Endothelial cell of umbilical vein (primary cell): Measurements from ENCODE around the gene CALHM1. TPM values are rescaled to one million over a fixed set of nuclear protein-coding genes. Genes with fewer than 3 reads are reported as not detected.

Experiments used
- BruUV-seq: library from RNA; stranded (reverse); fragments of 400-500 nt; replicated peaks from 2 replicates; lab custom pipeline; 2021; lab: Mats Ljungman, UMichigan
- CTCF ChIA-PET: fragments of 300-600, 350-600 bp; sonication (Branson Sonifier 250); formaldehyde crosslinking; loops from one replicate; lab custom pipeline; 2021; ENCODE audit warnings: antibody characterized with exemption, inconsistent platforms; lab: Charles Lee
- POLR2A ChIA-PET: fragments of 300-600, 350-600 bp; sonication (Branson Sonifier 250); formaldehyde crosslinking; loops from one replicate; lab custom pipeline; 2021; ENCODE audit warnings: antibody characterized with exemption, inconsistent platforms; lab: Charles Lee
- DNase-seq: peaks from one replicate; pipeline ENCODE4 v3.0.0-alpha.2; 2011; ENCODE audit warnings: low read depth, low spot score
- FAIRE-seq: peaks from 2 replicates; lab custom pipeline; 2011; peaks lifted over from hg19 to GRCh38; lab: Jason Lieb, UNC
- H2AFZ ChIP-seq: 2 replicates; pipeline ENCODE4 v1.6.0; 2012; ENCODE audit warnings: low read depth, low read length, control low read depth, inconsistent platforms
- H3K27ac ChIP-seq: 2 replicates; pipeline ENCODE4 v1.5.1; 2011; ENCODE audit warnings: low read depth, mild to moderate bottlenecking, control low read depth, low read length, moderate library complexity; ENCODE audit not compliant: insufficient read depth
- H3K27me3 ChIP-seq, 2 experiments: 2 replicates each; pipeline versions ENCODE4 v1.6.0 to v1.6.1; 2011; ENCODE audit warnings: low read length in 2 of 2, mixed read lengths in 1 of 2; ENCODE audit not compliant: control insufficient read depth in 2 of 2, insufficient read depth in 2 of 2
- H3K36me3 ChIP-seq, 2 experiments: 2 replicates in 1 of 2; 3 replicates in 1 of 2; pipeline ENCODE4 v1.5.1; 2011; ENCODE audit warnings: low read length in 2 of 2, mild to moderate bottlenecking in 1 of 2, moderate library complexity in 1 of 2; ENCODE audit not compliant: control insufficient read depth in 2 of 2, insufficient read depth in 2 of 2; ENCODE audit errors: extremely low read depth in 1 of 2
- H3K4me1 ChIP-seq: 3 replicates; pipeline ENCODE4 v1.5.1; 2011; ENCODE audit warnings: mild to moderate bottlenecking, low read length; ENCODE audit not compliant: control insufficient read depth, insufficient read depth; ENCODE audit errors: extremely low read depth
- H3K4me2 ChIP-seq: 2 replicates; pipeline ENCODE4 v1.6.1; 2011; ENCODE audit warnings: low read length, control low read depth, mixed read lengths; ENCODE audit not compliant: insufficient read depth
- H3K4me3 ChIP-seq, 3 experiments: fragments of 200-600 bp in 1 of 3; sonication (generic), shearing (Covaris generic) in 1 of 3; replicated peaks in 1 of 3; 2 replicates each; pipeline ENCODE4 v1.5.1; 2011 to 2016; ENCODE audit warnings: control low read depth in 3 of 3, low read length in 3 of 3, mild to moderate bottlenecking in 2 of 3, inconsistent platforms in 1 of 3, low read depth in 1 of 3, moderate library complexity in 1 of 3; ENCODE audit not compliant: insufficient read depth in 1 of 3
- H3K79me2 ChIP-seq: 2 replicates; pipeline ENCODE4 v1.6.0; 2012; ENCODE audit warnings: low read length, inconsistent platforms; ENCODE audit not compliant: control insufficient read depth, insufficient read depth
- H3K9ac ChIP-seq: replicated peaks from 2 replicates; pipeline ENCODE3; 2011; ENCODE audit warnings: low read length, control low read depth; ENCODE audit not compliant: insufficient read depth; ENCODE audit errors: extremely low read depth
- H3K9me1 ChIP-seq: replicated peaks from 3 replicates; pipeline ENCODE4 v1.6.0; 2011; ENCODE audit warnings: mild to moderate bottlenecking, low read length; ENCODE audit not compliant: control insufficient read depth, insufficient read depth; ENCODE audit errors: extremely low read depth
- H3K9me3 ChIP-seq: replicated peaks from 2 replicates; pipeline ENCODE4 v1.5.1; 2012; ENCODE audit warnings: low read length, inconsistent platforms; ENCODE audit not compliant: control insufficient read depth, insufficient read depth
- H4K20me1 ChIP-seq: replicated peaks from 2 replicates; pipeline ENCODE3; 2011; ENCODE audit warnings: mild to moderate bottlenecking, low read length; ENCODE audit not compliant: control insufficient read depth, insufficient read depth; ENCODE audit errors: extremely low read depth
- EZH2 ChIP-seq: IDR thresholded peaks from 2 replicates; pipeline ENCODE4 v1.6.1; 2012; ENCODE audit warnings: borderline replicate concordance, low read depth, mild to moderate bottlenecking, moderate library complexity, low read length, inconsistent platforms; ENCODE audit not compliant: severe bottlenecking
- FOS ChIP-seq: IDR thresholded peaks from 2 replicates; pipeline ENCODE4 v1.6.1; 2011; ENCODE audit warnings: mild to moderate bottlenecking, low read length, moderate library complexity, borderline replicate concordance; ENCODE audit not compliant: insufficient read depth
- GATA2 ChIP-seq: IDR thresholded peaks from 2 replicates; pipeline ENCODE4 v1.7.0; 2011; ENCODE audit warnings: low read depth, mild to moderate bottlenecking, moderate library complexity, mixed read lengths, low read length; ENCODE audit not compliant: insufficient read length, insufficient read depth
- JUN ChIP-seq: IDR thresholded peaks from 2 replicates; pipeline ENCODE4 v1.6.1; 2011; ENCODE audit warnings: borderline replicate concordance, low read depth; ENCODE audit not compliant: insufficient read length, insufficient read depth
- MYC ChIP-seq: IDR thresholded peaks from one replicate; pipeline ENCODE4 v1.6.1; 2011; ENCODE audit warnings: mild to moderate bottlenecking, low read depth, low read length
- POLR2A ChIP-seq: IDR thresholded peaks from 2 replicates; pipeline ENCODE4 v1.6.1; 2012; ENCODE audit warnings: low read depth, mild to moderate bottlenecking, control low read depth, low read length
- POLR2AphosphoS5 ChIP-seq: IDR thresholded peaks from 2 replicates; pipeline ENCODE4 v1.6.1; 2012; ENCODE audit warnings: low read depth, mild to moderate bottlenecking, control low read depth, low read length, moderate library complexity; ENCODE audit not compliant: insufficient read depth
- dilution Hi-C: fragments of 300-500 bp; cut with MboI; formaldehyde crosslinking; loops from one replicate; pipeline ENCODE4 v1.15.0; 2019; ENCODE audit warnings: low sequenced_read_pairs; ENCODE audit not compliant: extremely low pct_ligation_motif_present
- intact Hi-C: fragments of 100-400 bp; cut with micrococcal nuclease; formaldehyde crosslinking; loops from one replicate; pipeline ENCODE4 v1.10.0; 2022
- polyA plus RNA-seq, 4 experiments: library from polyadenylated mRNA; depleted of rRNA in 3 of 4; stranded (reverse) in 3 of 4; unstranded in 1 of 4; fragments of >200 nt; gene quantifications; 2 replicates each; pipeline versions ENCODE4 v1.2.1 to v1.2.3, GENCODE V29; 2011 to 2012; ENCODE audit warnings: missing spikeins in 1 of 4
- total RNA-seq: library from RNA; stranded (reverse); gene quantifications from 2 replicates; pipeline ENCODE4 v1.2.3, GENCODE V29; 2021
- TF ChIP-seq, protein P1 (sequence below): IDR thresholded peaks from 2 replicates; pipeline ENCODE4 v1.6.1; 2011; ENCODE audit not compliant: insufficient read depth, insufficient read length
- TF ChIP-seq, protein P2 (sequence below), 2 donors: IDR thresholded peaks; 1 replicate in 1 of 2; 2 replicates in 1 of 2; pipeline ENCODE4 v1.5.1; 2011; ENCODE audit warnings: low read length in 2 of 2, mild to moderate bottlenecking in 2 of 2, moderate library complexity in 2 of 2, control low read depth in 1 of 2, inconsistent platforms in 1 of 2, low read depth in 1 of 2; ENCODE audit not compliant: insufficient read depth in 1 of 2; ENCODE audit errors: extremely low read depth in 1 of 2

CALHM1 gene
- total and polyA plus RNA-seq, 2 donors (not counting 3 experiments of a cell fraction or from before 2014, with no cell fraction given), result not detected

GRCh38 chr10:103499881-103500280 lies 41.2 kb upstream of the CALHM1 start:
- Histone ChIP-seq H3K9ac (no peak overlapping the region), H3K9me3 (no peaks in the 10 kb centered on the region), H4K20me1 (no peaks in the 10 kb centered on the region), H3K9me1 (no peaks in the 10 kb centered on the region), H3K27ac (no peak overlapping the region), H3K36me3 (no peaks in the 10 kb centered on the region), H3K27me3 (peaks cover 37 to 39% of the 10 kb centered on the region in 2 experiments), H3K4me1 (peaks cover 8% of the 10 kb centered on the region), H3K79me2 (no peaks in the 10 kb centered on the region), H3K4me3 (no peak overlapping the region), H2AFZ (no peak overlapping the region), H3K4me2 (no peak overlapping the region)
- POLR2A ChIA-PET, result no interaction called here
- BruUV-seq, result no TSS peak
- FAIRE-seq, result no peak
- CTCF ChIA-PET, result no interaction called here
- dilution Hi-C loops (no loop called here), intact Hi-C loops (loop anchor here (5.0 kb wide), 1 partner anchor 82 kb away; no protein-coding TSS in a partner anchor)
- TF ChIP-seq POLR2AphosphoS5 (no peak), POLR2A (no peak), EZH2 (no peak), GATA2 (no peak), FOS (no peak), MYC (no peak), JUN (no peak)
- TF ChIP-seq, protein P1, sequence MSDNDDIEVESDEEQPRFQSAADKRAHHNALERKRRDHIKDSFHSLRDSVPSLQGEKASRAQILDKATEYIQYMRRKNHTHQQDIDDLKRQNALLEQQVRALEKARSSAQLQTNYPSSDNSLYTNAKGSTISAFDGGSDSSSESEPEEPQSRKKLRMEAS, result no peak
- TF ChIP-seq, protein P2, sequence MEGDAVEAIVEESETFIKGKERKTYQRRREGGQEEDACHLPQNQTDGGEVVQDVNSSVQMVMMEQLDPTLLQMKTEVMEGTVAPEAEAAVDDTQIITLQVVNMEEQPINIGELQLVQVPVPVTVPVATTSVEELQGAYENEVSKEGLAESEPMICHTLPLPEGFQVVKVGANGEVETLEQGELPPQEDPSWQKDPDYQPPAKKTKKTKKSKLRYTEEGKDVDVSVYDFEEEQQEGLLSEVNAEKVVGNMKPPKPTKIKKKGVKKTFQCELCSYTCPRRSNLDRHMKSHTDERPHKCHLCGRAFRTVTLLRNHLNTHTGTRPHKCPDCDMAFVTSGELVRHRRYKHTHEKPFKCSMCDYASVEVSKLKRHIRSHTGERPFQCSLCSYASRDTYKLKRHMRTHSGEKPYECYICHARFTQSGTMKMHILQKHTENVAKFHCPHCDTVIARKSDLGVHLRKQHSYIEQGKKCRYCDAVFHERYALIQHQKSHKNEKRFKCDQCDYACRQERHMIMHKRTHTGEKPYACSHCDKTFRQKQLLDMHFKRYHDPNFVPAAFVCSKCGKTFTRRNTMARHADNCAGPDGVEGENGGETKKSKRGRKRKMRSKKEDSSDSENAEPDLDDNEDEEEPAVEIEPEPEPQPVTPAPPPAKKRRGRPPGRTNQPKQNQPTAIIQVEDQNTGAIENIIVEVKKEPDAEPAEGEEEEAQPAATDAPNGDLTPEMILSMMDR (IDR thresholded peaks at IDR 0.05; ENCODE audit: extremely low read depth in 1 of 2, insufficient read depth in 1 of 2, low read depth in 1 of 2, low read length in 2 of 2), result no peak
- no peak for DNase-seq
